Activated CD8-positive, alpha-beta T cell treated with anti-CD3 and anti-CD28 coated beads for 36 hours (primary cell): Measurements from ENCODE around the gene IQCE. TPM values are rescaled to one million over a fixed set of nuclear protein-coding genes. Genes with fewer than 3 reads are reported as not detected.

ENCODE experiments used
- ATAC-seq: fragments of 200-7000 bp; cut with Tn5 transposase; one replicate; pipeline ENCODE4 v1.10.0; 2021; ENCODE audit warnings: mild to moderate bottlenecking, moderate library complexity
- CTCF ChIA-PET: fragments of 350-600 bp; sonication (Branson Sonifier 250); formaldehyde crosslinking; loops from one replicate; lab custom pipeline; 2021; ENCODE audit warnings: antibody characterized with exemption; lab: Charles Lee
- POLR2A ChIA-PET: fragments of 350-600 bp; sonication (Branson Sonifier 250); formaldehyde crosslinking; loops from one replicate; lab custom pipeline; 2021; ENCODE audit warnings: antibody characterized with exemption; lab: Charles Lee
- DNase-seq: peaks from one replicate; pipeline ENCODE4 v3.0.0-alpha.2; 2020
- H3K27ac Mint-ChIP-seq: one replicate; pipeline ENCODE4 v1.8.0; 2021; ENCODE audit warnings: mild to moderate bottlenecking, mixed read lengths
- H3K27me3 Mint-ChIP-seq: one replicate; pipeline ENCODE4 v1.8.0; 2021; ENCODE audit warnings: mixed read lengths
- H3K36me3 Mint-ChIP-seq: one replicate; pipeline ENCODE4 v1.8.0; 2021; ENCODE audit warnings: low read depth, mixed read lengths
- H3K4me1 Mint-ChIP-seq: one replicate; pipeline ENCODE4 v1.8.0; 2021; ENCODE audit warnings: low read depth, mixed read lengths
- H3K4me3 Mint-ChIP-seq: one replicate; pipeline ENCODE4 v1.8.0; 2021; ENCODE audit warnings: mild to moderate bottlenecking, moderate library complexity, mixed read lengths
- H3K9me3 Mint-ChIP-seq: one replicate; pipeline ENCODE4 v1.8.0; 2021; ENCODE audit warnings: mixed read lengths
- intact Hi-C: fragments of 100-400 bp; cut with micrococcal nuclease; formaldehyde crosslinking; loops from one replicate; pipeline ENCODE4 v1.10.0; 2022
- total RNA-seq, 2 experiments: library from RNA; stranded (reverse); gene quantifications; one replicate each; pipeline ENCODE4 v1.2.3, GENCODE V29; 2021
- TF ChIP-seq, protein P1 (sequence below): fragments of 200-600 bp; IDR thresholded peaks from one replicate; pipeline ENCODE4 v1.8.0; 2022; ENCODE audit warnings: antibody characterized with exemption, mild to moderate bottlenecking

The IQCE gene
- total RNA-seq, 2 experiments from 2014 or later: 4.0 to 4.3 TPM

DNA sequence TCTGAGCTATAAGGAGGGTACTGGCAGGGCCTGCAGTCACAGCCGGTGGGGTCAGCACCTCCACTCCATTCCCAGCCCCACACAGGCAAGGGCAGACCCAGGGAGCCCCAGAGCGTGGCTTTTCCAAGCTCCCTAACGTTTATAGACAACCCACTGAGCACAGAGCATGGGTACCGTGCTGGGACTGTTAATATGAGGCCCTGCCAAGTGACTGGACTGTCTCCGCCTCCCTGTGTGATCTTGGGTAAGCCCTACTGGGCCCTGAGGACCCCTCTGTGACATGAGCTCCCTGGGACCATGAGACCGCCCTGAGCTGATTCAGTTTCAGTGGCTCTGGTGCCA is 85.4 kb downstream of the IQCE start:
- DNase-seq (no peak), ATAC-seq (no peak)
- H3K27me3 Mint-ChIP-seq: no peaks in the 10 kb centered on the region
- intact Hi-C loops: no loop called here
- TF ChIP-seq, protein P1, sequence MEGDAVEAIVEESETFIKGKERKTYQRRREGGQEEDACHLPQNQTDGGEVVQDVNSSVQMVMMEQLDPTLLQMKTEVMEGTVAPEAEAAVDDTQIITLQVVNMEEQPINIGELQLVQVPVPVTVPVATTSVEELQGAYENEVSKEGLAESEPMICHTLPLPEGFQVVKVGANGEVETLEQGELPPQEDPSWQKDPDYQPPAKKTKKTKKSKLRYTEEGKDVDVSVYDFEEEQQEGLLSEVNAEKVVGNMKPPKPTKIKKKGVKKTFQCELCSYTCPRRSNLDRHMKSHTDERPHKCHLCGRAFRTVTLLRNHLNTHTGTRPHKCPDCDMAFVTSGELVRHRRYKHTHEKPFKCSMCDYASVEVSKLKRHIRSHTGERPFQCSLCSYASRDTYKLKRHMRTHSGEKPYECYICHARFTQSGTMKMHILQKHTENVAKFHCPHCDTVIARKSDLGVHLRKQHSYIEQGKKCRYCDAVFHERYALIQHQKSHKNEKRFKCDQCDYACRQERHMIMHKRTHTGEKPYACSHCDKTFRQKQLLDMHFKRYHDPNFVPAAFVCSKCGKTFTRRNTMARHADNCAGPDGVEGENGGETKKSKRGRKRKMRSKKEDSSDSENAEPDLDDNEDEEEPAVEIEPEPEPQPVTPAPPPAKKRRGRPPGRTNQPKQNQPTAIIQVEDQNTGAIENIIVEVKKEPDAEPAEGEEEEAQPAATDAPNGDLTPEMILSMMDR: no peak
- H3K4me1 Mint-ChIP-seq: peaks cover 26% of the 10 kb centered on the region
- ChIA-PET CTCF (interaction anchor here (1.0 to 2.5 kb wide), 4 partner anchors 55 to 161 kb away, joined by 3 to 7 read pairs (median 3); no protein-coding TSS in a partner anchor), POLR2A (interaction anchor here (1.3 kb wide), 2 partner anchors 8 kb away, joined by 3 to 6 read pairs; no protein-coding TSS in a partner anchor)
- H3K9me3 Mint-ChIP-seq: no peaks in the 10 kb centered on the region
- no peaks in the 10 kb centered on the region for H3K36me3 Mint-ChIP-seq
- no peak overlapping the region for H3K4me3 Mint-ChIP-seq
- peak overlapping the region; percentile 89 for H3K27ac Mint-ChIP-seq

DNA sequence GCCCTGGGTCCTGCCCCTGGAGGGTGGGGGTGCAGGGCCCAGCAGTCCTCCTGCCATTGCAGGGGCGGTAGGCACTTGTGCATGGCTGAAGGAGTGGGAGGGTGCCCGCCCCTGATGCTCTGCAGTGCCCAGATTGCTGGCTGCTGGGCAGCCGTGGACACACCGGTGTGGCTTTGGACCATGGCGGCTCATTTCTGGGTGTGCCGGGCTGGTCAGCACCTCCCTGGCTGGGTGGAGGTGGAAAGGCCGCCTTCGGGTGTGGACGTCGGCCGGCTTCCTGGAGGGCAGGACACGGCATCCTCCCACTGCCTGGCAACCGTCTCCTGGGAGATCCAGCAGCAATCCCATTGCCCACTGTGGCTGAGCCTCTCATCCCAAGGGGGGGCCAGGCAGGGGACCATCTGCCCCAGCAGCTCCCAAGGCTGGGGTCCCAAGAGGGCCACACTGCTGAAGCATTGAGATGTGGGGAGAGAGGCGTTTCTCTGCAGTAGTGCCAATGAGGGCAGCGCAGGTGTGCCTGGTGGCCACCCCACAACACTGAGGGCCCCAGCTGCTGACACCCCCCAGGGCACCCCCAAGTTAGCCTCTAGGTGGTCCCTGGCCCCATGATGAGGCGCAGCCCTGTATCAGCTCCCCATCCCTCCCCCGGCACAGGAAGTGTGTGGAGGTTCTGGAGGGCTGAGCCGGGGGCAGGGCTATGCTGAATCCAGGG is 85.9 kb downstream of the IQCE start:
- TF ChIP-seq, protein P1: no peak
- ChIA-PET POLR2A (interaction anchor here (1.1 to 1.3 kb wide), 4 partner anchors 8 to 53 kb away, joined by 3 to 6 read pairs (median 4); no protein-coding TSS in a partner anchor), CTCF (interaction anchor here (0.6 to 2.5 kb wide), 10 partner anchors 9 to 193 kb away, joined by 3 to 9 read pairs (median 4); no protein-coding TSS in a partner anchor)
- intact Hi-C loops: no loop called here
- H3K27me3 Mint-ChIP-seq: no peaks in the 10 kb centered on the region
- no peaks in the 10 kb centered on the region for H3K36me3 Mint-ChIP-seq
- ATAC-seq: peak; percentile 82
- H3K27ac Mint-ChIP-seq: peak overlapping the region; percentile 89
- H3K4me3 Mint-ChIP-seq: peak overlapping the region; percentile 64
- H3K9me3 Mint-ChIP-seq: no peaks in the 10 kb centered on the region
- no peak for DNase-seq
- H3K4me1 Mint-ChIP-seq: peaks cover 26% of the 10 kb centered on the region

GRCh38 chr7:2645274-2645868 is 86.6 kb downstream of the IQCE start:
- peak; percentile 86 for ATAC-seq
- Mint-ChIP-seq H3K27me3 (no peaks in the 10 kb centered on the region), H3K4me1 (peaks cover 26% of the 10 kb centered on the region), H3K36me3 (no peaks in the 10 kb centered on the region), H3K27ac (peak overlapping the region; percentile 89), H3K9me3 (no peaks in the 10 kb centered on the region), H3K4me3 (peak overlapping the region; percentile 64)
- intact Hi-C loops: no loop called here
- DNase-seq: peak; percentile 84
- POLR2A ChIA-PET: interaction anchor here (1.1 to 1.3 kb wide), 4 partner anchors 10 to 53 kb away, joined by 3 to 6 read pairs (median 4); no protein-coding TSS in a partner anchor
- TF ChIP-seq, protein P1: no peak
- CTCF ChIA-PET: interaction anchor here (0.6 to 1.6 kb wide), 8 partner anchors 10 to 194 kb away, joined by 3 to 9 read pairs (median 4); no protein-coding TSS in a partner anchor

DNA sequence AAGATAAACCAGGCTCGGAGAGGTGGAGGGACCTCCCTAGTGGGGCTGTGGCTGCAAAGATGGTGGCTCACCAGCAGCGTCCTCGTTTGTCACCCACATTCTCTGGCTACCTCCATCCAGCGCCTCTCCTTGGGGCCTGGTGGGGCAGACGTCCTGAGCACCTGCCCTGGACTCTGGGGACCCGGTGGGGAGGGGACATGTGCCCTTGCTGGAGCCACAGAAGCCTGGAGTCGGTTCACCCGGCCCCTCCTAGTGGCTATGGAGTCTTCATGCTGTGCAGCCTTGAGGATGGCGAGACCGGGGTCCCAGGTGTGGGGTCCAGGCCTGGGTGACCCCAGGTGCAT is 87.5 kb downstream of the IQCE start:
- intact Hi-C loops: no loop called here
- H3K9me3 Mint-ChIP-seq: no peaks in the 10 kb centered on the region
- H3K4me1 Mint-ChIP-seq: peaks cover 24% of the 10 kb centered on the region
- no peaks in the 10 kb centered on the region for H3K27me3 Mint-ChIP-seq
- ATAC-seq (no peak), DNase-seq (no peak)
- no peaks in the 10 kb centered on the region for H3K36me3 Mint-ChIP-seq
- ChIA-PET CTCF (interaction anchor here (1.5 to 1.6 kb wide), 2 partner anchors 35 to 38 kb away, joined by 3 to 5 read pairs; no protein-coding TSS in a partner anchor), POLR2A (interaction anchor here (1.2 kb wide), 2 partner anchors 51 to 52 kb away, joined by 4 to 5 read pairs; no protein-coding TSS in a partner anchor)
- TF ChIP-seq, protein P1: no peak
- H3K27ac Mint-ChIP-seq: no peak overlapping the region
- H3K4me3 Mint-ChIP-seq: no peak overlapping the region
